ENCODE data around the gene NECAB2. TPM values are rescaled to one million over a fixed set of nuclear protein-coding genes. Genes with fewer than 3 reads are reported as not detected.

NECAB2 gene
- total RNA-seq, 2 donors from 2014 or later, result 1.0 to 3.6 TPM

- intact Hi-C loops (cut with DNase I), result no loop called here
- no peaks in the 10 kb centered on the region for H3K9me3 ChIP-seq
- H3K4me3 ChIP-seq, result no peak overlapping the region
- ATAC-seq (no peak), DNase-seq (no peak)
- H3K27me3 ChIP-seq, result no peaks in the 10 kb centered on the region
- no peaks in the 10 kb centered on the region for H3K36me3 ChIP-seq (replicated peaks in 1 of 2; ENCODE audit: insufficient read depth in 1 of 2, low read depth in 2 of 2)
- H3K27ac ChIP-seq, result no peak overlapping the region
- no peak for TF ChIP-seq POLR2A (IDR thresholded peaks at IDR 0.05)
- TF ChIP-seq, protein P1, sequence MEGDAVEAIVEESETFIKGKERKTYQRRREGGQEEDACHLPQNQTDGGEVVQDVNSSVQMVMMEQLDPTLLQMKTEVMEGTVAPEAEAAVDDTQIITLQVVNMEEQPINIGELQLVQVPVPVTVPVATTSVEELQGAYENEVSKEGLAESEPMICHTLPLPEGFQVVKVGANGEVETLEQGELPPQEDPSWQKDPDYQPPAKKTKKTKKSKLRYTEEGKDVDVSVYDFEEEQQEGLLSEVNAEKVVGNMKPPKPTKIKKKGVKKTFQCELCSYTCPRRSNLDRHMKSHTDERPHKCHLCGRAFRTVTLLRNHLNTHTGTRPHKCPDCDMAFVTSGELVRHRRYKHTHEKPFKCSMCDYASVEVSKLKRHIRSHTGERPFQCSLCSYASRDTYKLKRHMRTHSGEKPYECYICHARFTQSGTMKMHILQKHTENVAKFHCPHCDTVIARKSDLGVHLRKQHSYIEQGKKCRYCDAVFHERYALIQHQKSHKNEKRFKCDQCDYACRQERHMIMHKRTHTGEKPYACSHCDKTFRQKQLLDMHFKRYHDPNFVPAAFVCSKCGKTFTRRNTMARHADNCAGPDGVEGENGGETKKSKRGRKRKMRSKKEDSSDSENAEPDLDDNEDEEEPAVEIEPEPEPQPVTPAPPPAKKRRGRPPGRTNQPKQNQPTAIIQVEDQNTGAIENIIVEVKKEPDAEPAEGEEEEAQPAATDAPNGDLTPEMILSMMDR (IDR thresholded peaks at IDR 0.05), result no peak
- WGBS, 2 donors, result 66% methylated on average over 12 to 14 of the region's 15 CpGs
- no peaks in the 10 kb centered on the region for H3K4me1 ChIP-seq
Measured at GRCh38 chr16:84032458-84033178, 64.6 kb downstream of the NECAB2 start.

DNA sequence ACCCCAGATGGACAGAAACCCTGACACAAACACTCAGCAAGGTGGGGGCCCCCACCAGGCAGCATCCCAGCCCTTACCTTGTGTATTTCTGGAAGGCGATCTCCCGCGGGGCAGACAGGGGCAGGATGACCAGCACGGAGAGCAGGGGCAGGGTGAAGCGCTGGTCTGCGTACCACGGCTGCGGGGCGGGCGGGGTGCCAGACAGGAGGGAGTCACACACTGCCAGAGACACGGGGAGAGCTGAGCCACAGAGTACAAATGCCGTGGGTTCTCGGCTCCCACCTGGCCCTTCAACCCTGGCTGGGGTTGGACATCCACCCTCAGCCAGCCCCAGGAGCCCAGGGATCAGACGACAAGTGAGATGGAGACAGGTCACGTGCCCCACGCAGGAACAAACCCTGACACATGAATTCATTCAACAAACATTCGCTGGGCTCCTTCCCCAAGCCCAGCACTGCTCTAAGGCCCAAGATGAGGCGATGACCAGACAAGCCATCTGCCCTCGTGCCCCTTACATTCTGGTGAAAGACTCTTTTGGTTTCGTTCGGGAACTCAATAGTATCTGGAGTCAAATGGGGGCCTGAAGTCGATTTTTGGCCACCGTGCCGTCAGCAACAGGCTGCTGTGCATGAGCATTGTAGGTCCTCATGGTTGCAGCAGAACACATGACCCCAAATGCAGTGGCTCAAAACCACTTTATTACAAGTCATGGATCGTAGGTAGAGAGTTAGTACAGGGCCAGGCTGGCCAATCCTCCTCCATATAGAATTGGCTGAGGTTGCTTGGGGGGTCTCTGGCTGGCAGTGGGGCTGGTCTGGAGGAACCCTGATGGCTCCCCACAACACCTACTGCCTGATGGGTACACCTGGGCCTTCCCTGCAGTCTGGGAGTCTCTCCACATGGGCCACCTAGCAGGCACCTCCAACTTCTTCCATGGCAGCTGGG lies 65.5 kb downstream of the NECAB2 start:
- ATAC-seq (no peak), DNase-seq (no peak)
- intact Hi-C loops (cut with DNase I), result no loop called here
- WGBS, 2 donors, result 68 to 76% methylated on average over 17 to 25 of the region's 25 CpGs
- H3K27ac ChIP-seq, result no peak overlapping the region
- TF ChIP-seq, protein P1 (IDR thresholded peaks at IDR 0.05), result no peak
- TF ChIP-seq POLR2A (IDR thresholded peaks at IDR 0.05), result no peak
- H3K4me1 ChIP-seq, result no peaks in the 10 kb centered on the region
- no peak overlapping the region for H3K4me3 ChIP-seq
- no peaks in the 10 kb centered on the region for H3K9me3 ChIP-seq
- H3K27me3 ChIP-seq, result no peaks in the 10 kb centered on the region
- no peaks in the 10 kb centered on the region for H3K36me3 ChIP-seq (replicated peaks in 1 of 2; ENCODE audit: insufficient read depth in 1 of 2, low read depth in 2 of 2)

DNA sequence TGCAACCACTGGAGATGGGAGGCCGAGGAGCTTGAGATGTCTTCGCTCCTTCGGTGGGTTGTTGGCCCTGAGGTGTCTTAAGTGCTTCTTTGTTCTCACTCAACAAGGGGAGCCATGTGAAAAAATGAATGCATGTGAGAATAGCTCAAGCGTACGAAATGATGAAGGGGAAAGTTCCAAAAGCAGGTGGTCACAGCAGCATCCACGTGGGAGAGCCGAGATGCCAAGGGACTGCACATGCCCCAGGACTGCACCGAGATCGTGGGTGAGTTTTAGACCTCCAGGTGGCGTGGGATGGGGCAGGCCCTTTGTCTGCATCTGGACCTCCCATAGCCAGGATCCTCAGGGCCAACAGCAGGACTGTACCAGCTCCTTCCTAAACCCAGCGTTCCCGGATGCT lies 66.5 kb downstream of the NECAB2 start:
- 80 to 95% methylated on average over 12 of the region's 12 CpGs for WGBS, 2 donors
- Histone ChIP-seq H3K27me3 (no peaks in the 10 kb centered on the region), H3K27ac (no peak overlapping the region), H3K4me3 (no peak overlapping the region), H3K4me1 (no peaks in the 10 kb centered on the region), H3K36me3 (replicated peaks in 1 of 2; ENCODE audit: insufficient read depth in 1 of 2, low read depth in 2 of 2) (no peaks in the 10 kb centered on the region), H3K9me3 (no peaks in the 10 kb centered on the region)
- no peak for DNase-seq
- intact Hi-C loops (cut with DNase I), result no loop called here
- TF ChIP-seq POLR2A (IDR thresholded peaks at IDR 0.05), result no peak
- TF ChIP-seq, protein P1 (IDR thresholded peaks at IDR 0.05), result no peak
- ATAC-seq, result no peak

DNA sequence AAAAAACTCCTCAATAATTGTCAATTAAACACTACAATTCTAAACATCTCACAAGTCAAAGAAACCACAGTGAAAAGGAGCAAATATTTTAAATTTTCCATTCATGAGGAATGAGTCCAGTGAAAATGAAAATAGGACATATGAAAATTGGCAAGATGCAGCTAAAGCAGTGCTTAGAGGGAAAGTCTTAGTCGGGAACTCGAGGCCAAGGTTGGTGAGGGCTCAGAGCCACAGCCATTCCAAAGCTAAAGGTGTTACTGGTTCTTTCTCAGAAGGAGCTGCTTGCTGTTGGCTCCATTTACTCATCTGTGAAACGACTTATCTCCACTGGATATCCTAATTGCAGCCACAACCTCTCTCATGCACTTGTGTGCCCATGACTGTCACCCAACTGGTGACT lies 68.1 kb downstream of the NECAB2 start:
- no peak for DNase-seq
- H3K36me3 ChIP-seq (replicated peaks in 1 of 2; ENCODE audit: insufficient read depth in 1 of 2, low read depth in 2 of 2), result no peaks in the 10 kb centered on the region
- no peaks in the 10 kb centered on the region for H3K27me3 ChIP-seq
- intact Hi-C loops (cut with DNase I), result no loop called here
- 56 to 91% methylated on average over 3 of the region's 3 CpGs for WGBS, 2 donors
- no peak overlapping the region for H3K27ac ChIP-seq
- no peak overlapping the region for H3K4me3 ChIP-seq
- ATAC-seq, result no peak
- no peak for TF ChIP-seq POLR2A (IDR thresholded peaks at IDR 0.05)
- TF ChIP-seq, protein P1 (IDR thresholded peaks at IDR 0.05), result no peak
- no peaks in the 10 kb centered on the region for H3K4me1 ChIP-seq
- H3K9me3 ChIP-seq, result no peaks in the 10 kb centered on the region

All from body of pancreas (tissue), 4 donors.